HepG2 (cell line): ENCODE results near the gene RMDN2.

Experiments
- JUND ChIP-seq: sonication (generic); formaldehyde crosslinking; IDR thresholded peaks from 2 replicates; pipeline ENCODE4 v1.8.0; 2022; ENCODE audit warnings: mild to moderate bottlenecking, missing genetic modification reagents
- MLX ChIP-seq: IDR thresholded peaks from 2 replicates; pipeline ENCODE4 v1.6.1; 2016

- TF ChIP-seq JUND: no peak
- TF ChIP-seq MLX: no peak
Measured at GRCh38 chr2:37984176-37984575, 59.1 kb downstream of the RMDN2 start.
